A549 (cell line): ENCODE data around the gene SLC25A18. TPM values are rescaled to one million over a fixed set of nuclear protein-coding genes. Genes with fewer than 3 reads are reported as not detected.

Experiments used
- ATAC-seq, 2 experiments: fragments of 200-7000 bp in 1 of 2; fragments of >200 bp in 1 of 2; cut with Nextera tagmentation in 1 of 2; cut with Tn5 transposase in 1 of 2; 3 replicates each; pipeline versions ENCODE4 v1.8.0 to v1.9.1; 2018 to 2020; ENCODE audit warnings: mild to moderate bottlenecking in 1 of 2, moderate library complexity in 1 of 2
- CTCF ChIA-PET: fragments of 300-600 bp; sonication (Branson Sonifier 250); formaldehyde crosslinking; extraction: SDS; loops from one replicate; lab custom pipeline; 2021; ENCODE audit warnings: antibody characterized with exemption, inconsistent platforms; lab: Yijun Ruan, JAX
- POLR2A ChIA-PET: fragments of 350-600 bp; formaldehyde crosslinking; extraction: SDS; loops from one replicate; lab custom pipeline; 2021; ENCODE audit warnings: antibody characterized with exemption, inconsistent platforms; lab: Yijun Ruan, JAX
- DNase-seq, 2 experiments: peaks; one replicate each; pipeline versions ENCODE4 v3.0.0 to v3.0.0-alpha.2; 2011 to 2016; ENCODE audit warnings: low read depth in 1 of 2, low spot score in 1 of 2
- FAIRE-seq: peaks from 2 replicates; lab custom pipeline; 2011; peaks lifted over from hg19 to GRCh38; lab: Jason Lieb, UNC
- H3K27ac ChIP-seq, 2 experiments: fragments of >200 bp; sonication (Bioruptor Twin); formaldehyde crosslinking; 3 replicates each; pipeline ENCODE4 v1.5.1; 2016 to 2017
- H3K4me1 ChIP-seq: fragments of >200 bp; sonication (Bioruptor Twin); formaldehyde crosslinking; 3 replicates; pipeline ENCODE4 v1.6.1; 2016
- H3K4me2 ChIP-seq: fragments of >200 bp; sonication (Bioruptor Twin); formaldehyde crosslinking; 3 replicates; pipeline ENCODE4 v1.6.1; 2016
- H3K4me3 ChIP-seq: fragments of >200 bp; sonication (Bioruptor Twin); formaldehyde crosslinking; 3 replicates; pipeline ENCODE4 v1.5.1; 2016
- H3K9me3 ChIP-seq: fragments of >200 bp; sonication (Bioruptor Twin); formaldehyde crosslinking; 3 replicates; pipeline ENCODE4 v1.6.1; 2016
- CBX2 ChIP-seq: fragments of 200-600 bp; sonication (generic); IDR thresholded peaks from 2 replicates; pipeline ENCODE4 v1.6.1; 2016; ENCODE audit warnings: low read depth, mild to moderate bottlenecking, borderline replicate concordance
- EP300 ChIP-seq, 2 experiments: fragments of >200 bp; sonication (Bioruptor Twin); formaldehyde crosslinking; IDR thresholded peaks; 2 replicates in 1 of 2; 3 replicates in 1 of 2; pipeline ENCODE4 v1.6.1; 2016 to 2017
- ESRRA ChIP-seq: fragments of 150-350 bp; IDR thresholded peaks from 2 replicates; pipeline ENCODE4 v1.6.1; 2014; ENCODE audit warnings: mild to moderate bottlenecking, low read length, borderline replicate concordance
- FOSB ChIP-seq: fragments of 250-450 bp; sonication (Bioruptor Pico); IDR thresholded peaks from 2 replicates; pipeline ENCODE4 v1.5.0; 2020; ENCODE audit warnings: mild to moderate bottlenecking, moderate library complexity
- FOSL2 ChIP-seq, 2 experiments: fragments of 450-650 bp in 1 of 2; fragments of >200 bp in 1 of 2; sonication (Bioruptor Twin) in 1 of 2; formaldehyde crosslinking; IDR thresholded peaks; 2 replicates each; pipeline versions ENCODE4 v1.5.0 to v1.6.1; 2016 to 2020; ENCODE audit warnings: mild to moderate bottlenecking in 1 of 2, moderate library complexity in 1 of 2
- HDAC2 ChIP-seq: fragments of 200-600 bp; sonication (generic); IDR thresholded peaks from 2 replicates; pipeline ENCODE4 v1.6.1; 2016
- HOXB13 ChIP-seq: fragments of 250-450 bp; sonication (Bioruptor Pico); IDR thresholded peaks from 2 replicates; pipeline ENCODE4 v1.5.0; 2020; ENCODE audit warnings: low read depth, mild to moderate bottlenecking, moderate library complexity
- HOXB5 ChIP-seq: fragments of 250-450 bp; sonication (Bioruptor Pico); IDR thresholded peaks from 2 replicates; pipeline ENCODE4 v1.5.0; 2020; ENCODE audit warnings: mild to moderate bottlenecking, moderate library complexity
- JUN ChIP-seq, 2 experiments: fragments of >200 bp; sonication (Bioruptor Twin); formaldehyde crosslinking; IDR thresholded peaks; 2 replicates in 1 of 2; 3 replicates in 1 of 2; pipeline ENCODE4 v1.6.1; 2016 to 2017
- MAX ChIP-seq: IDR thresholded peaks from 2 replicates; pipeline ENCODE4 v1.6.1; 2012
- MYC ChIP-seq: IDR thresholded peaks from 2 replicates; pipeline ENCODE4 v1.6.1; 2012; ENCODE audit warnings: mild to moderate bottlenecking, inconsistent platforms, low read length, improper control_type of control experiment, borderline replicate concordance
- NR3C1 ChIP-seq: fragments of >200 bp; sonication (Bioruptor Twin); formaldehyde crosslinking; IDR thresholded peaks from 3 replicates; pipeline ENCODE4 v1.6.1; 2017
- PBX3 ChIP-seq: IDR thresholded peaks from 2 replicates; pipeline ENCODE4 v1.6.1; 2012
- PHF8 ChIP-seq: fragments of 200-600 bp; sonication (generic); IDR thresholded peaks from 2 replicates; pipeline ENCODE4 v1.6.1; 2016; ENCODE audit warnings: low read depth, mild to moderate bottlenecking, antibody characterized with exemption, moderate library complexity, borderline replicate concordance
- POLR2AphosphoS2 ChIP-seq: conservative IDR thresholded peaks from 2 replicates; pipeline ENCODE4 v1.6.1; 2012; ENCODE audit warnings: low read length, improper control_type of control experiment, inconsistent platforms
- RARB ChIP-seq: fragments of 250-450 bp; sonication (Bioruptor Pico); IDR thresholded peaks from 2 replicates; pipeline ENCODE4 v1.8.0; 2021; ENCODE audit warnings: mild to moderate bottlenecking, moderate library complexity
- REST ChIP-seq: fragments of 200-600 bp; sonication (generic); IDR thresholded peaks from 2 replicates; pipeline ENCODE4 v1.6.1; 2016; ENCODE audit warnings: antibody characterized with exemption, mild to moderate bottlenecking, moderate library complexity
- WGBS: methylation state at CpG from one replicate; pipeline ENCODE4 v1.1.6; 2017; ENCODE audit errors: missing lambda C conversion rate; 5-methylcytosine and 5-hydroxymethylcytosine counted together
- polyA plus RNA-seq, 4 experiments: library from polyadenylated mRNA; depleted of rRNA in 3 of 4; stranded (reverse); fragments of >200 nt; fragmentation: RNase III in 1 of 4; extraction: RNeasy Plus Mini Kit Qiagen cat#74134 plus additional on column Dnase treatment in 1 of 4; gene quantifications; 2 replicates in 3 of 4; 3 replicates in 1 of 4; pipeline ENCODE4 v1.2.3, GENCODE V29; 2011 to 2017

Gene SLC25A18
- polyA plus RNA-seq, 2 of the 4 experiments (the other 2 are of a cell fraction) = not detected

GRCh38 chr22:17629641-17630040 lies 66.3 kb downstream of the SLC25A18 start:
- 93% methylated on average over 7 of the region's 7 CpGs for WGBS
- Histone ChIP-seq H3K27ac (peak overlapping the region; percentile 90 to 97), H3K4me3 (peak overlapping the region; percentile 96; the same call in 2 of the 3 replicates), H3K4me2 (peak overlapping the region; percentile 72)
- no peak for ATAC-seq
- FAIRE-seq = no peak
- POLR2A ChIA-PET = interaction anchor here (0.6 to 0.7 kb wide), 3 partner anchors 9 to 20 kb away, joined by 3 read pairs; partner anchors contain the start of gene BCL2L13
- CTCF ChIA-PET = no interaction called here
- TF ChIP-seq PBX3 = no peak
- TF ChIP-seq EP300 (IDR thresholded peaks at IDR 0.05) = no peak
- TF ChIP-seq FOSB (CRISPR knock-in tag) = no peak
- no peak for TF ChIP-seq PHF8
- no peak for TF ChIP-seq CBX2
- no peak for TF ChIP-seq JUN (IDR thresholded peaks at IDR 0.05)
- TF ChIP-seq FOSL2 (IDR thresholded peaks at IDR 0.05) = no peak
- TF ChIP-seq FOSL2 (CRISPR knock-in tag; IDR thresholded peaks at IDR 0.05) = no peak
- no peak for TF ChIP-seq REST
- TF ChIP-seq HDAC2 = no peak
- no peak for TF ChIP-seq MYC
- TF ChIP-seq MAX = no peak
- TF ChIP-seq HOXB13 (CRISPR knock-in tag) = no peak
- TF ChIP-seq, all 56 proteins: peak for 0
- Histone ChIP-seq H3K9me3 (no peaks in the 10 kb centered on the region), H3K4me1 (peaks cover 20% of the 10 kb centered on the region)
- DNase-seq = no peak

- CTCF ChIA-PET = no interaction called here
- Histone ChIP-seq H3K4me1 (peaks cover 20% of the 10 kb centered on the region), H3K9me3 (no peaks in the 10 kb centered on the region), H3K27ac (no peak overlapping the region), H3K4me3 (no peak overlapping the region), H3K4me2 (no peak overlapping the region)
- DNase-seq = no peak
- no peak for TF ChIP-seq HOXB5
- TF ChIP-seq MAX = no peak
- TF ChIP-seq NR3C1 = no peak
- TF ChIP-seq POLR2AphosphoS2 = no peak
- no peak for TF ChIP-seq MYC
- no peak for TF ChIP-seq RARB (CRISPR knock-in tag)
- no peak for TF ChIP-seq ESRRA
- FAIRE-seq = no peak
- WGBS = 90% methylated on average over 9 of the region's 9 CpGs
- no peak for ATAC-seq
- POLR2A ChIA-PET = no interaction called here
These were observed 67.8 kb downstream of the SLC25A18 start for GRCh38 chr22:17631076-17631565.
